NK-92 (cell line): ENCODE data around the gene CUBN.

Experiments used
- DNase-seq: peaks from one replicate; lab custom pipeline; 2025; ENCODE audit not compliant: unreplicated experiment; lab: John Stamatoyannopoulos, UW

Gene CUBN

DNA sequence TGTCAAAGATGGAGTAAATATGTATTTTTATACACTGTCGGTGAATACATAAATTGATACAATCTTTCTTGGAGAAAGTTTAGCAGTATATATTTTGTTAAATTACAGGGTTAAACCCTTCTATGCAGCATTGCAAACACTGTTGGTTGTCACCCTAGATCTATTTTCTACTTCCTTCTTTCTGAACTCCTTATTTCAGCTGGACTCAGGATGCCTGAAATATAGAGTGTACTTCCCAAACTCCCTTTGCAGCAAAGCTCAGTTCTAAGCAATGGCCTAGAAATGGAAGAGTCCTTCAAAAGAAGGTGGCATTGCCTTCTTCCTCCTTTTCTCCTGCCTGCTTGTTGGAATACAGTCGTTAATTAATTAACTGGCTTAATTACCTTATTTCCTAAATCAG, 20.6 kb downstream of the CUBN start:
- no peak for DNase-seq

DNA sequence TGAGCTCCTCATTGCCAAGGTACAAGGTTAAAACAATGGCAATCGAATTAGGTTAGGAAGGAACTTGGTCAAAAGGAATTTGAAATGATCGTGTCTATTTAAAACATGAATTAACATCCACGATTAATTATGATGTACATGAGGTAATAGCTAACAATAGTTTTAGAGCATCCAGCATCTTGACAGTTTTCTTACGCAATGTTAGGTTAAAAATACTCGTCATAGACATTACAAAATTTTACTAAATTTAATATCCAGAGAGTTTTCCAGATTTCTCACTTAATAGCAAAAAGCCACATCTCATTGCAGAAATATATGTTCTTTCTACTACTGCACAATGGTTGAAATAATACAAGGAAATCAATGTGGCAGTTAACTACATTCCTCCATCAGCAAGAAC, 22.6 kb downstream of the CUBN start:
- no peak for DNase-seq

DNA sequence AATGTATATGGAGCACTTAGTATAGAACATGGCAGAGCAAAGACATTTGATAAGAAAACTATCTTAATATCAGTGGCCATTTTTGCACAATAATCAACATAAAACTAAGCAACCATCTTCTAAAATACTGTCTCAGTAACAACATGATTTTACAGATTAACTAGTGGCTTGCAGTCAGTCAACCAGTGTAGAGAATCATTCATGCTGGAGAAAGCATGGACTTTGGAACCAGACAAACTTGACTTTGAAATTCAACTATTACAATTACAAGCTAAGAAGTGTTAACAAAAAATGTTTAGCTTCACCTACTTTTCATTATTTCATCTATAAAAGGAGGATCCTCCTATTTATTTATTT, 27.7 kb downstream of the CUBN start:
- no peak for DNase-seq

DNA sequence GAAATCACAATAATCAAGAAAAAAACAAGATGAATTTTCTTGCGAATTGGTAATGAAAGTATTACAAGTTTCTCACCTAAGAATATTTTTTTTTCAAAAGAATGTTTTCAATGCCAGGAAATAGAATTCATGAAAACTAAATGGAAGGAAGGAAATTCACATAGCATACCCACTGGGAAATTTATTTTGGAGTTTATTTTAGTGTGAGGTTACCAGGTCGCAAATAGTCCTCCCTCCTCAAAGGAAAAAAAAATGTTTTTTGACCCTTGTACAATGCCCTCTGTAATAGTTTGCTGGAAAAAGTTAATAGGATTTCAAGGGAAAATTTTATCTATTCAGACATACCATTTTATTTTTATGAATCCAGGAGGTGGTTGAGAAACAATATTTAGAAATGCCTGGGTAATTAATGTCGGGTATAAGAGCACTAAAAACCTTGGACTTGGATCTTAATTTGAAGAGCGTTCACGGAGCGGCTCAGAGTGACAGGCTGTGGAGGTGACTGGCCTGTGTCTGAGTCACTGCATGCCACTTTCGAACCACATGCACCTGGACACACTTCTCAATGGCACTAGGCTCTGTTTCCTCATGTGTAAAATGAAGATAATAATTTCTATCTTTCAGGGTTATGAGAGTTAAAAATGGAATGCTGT, 28.2 kb downstream of the CUBN start:
- no peak for DNase-seq

DNA sequence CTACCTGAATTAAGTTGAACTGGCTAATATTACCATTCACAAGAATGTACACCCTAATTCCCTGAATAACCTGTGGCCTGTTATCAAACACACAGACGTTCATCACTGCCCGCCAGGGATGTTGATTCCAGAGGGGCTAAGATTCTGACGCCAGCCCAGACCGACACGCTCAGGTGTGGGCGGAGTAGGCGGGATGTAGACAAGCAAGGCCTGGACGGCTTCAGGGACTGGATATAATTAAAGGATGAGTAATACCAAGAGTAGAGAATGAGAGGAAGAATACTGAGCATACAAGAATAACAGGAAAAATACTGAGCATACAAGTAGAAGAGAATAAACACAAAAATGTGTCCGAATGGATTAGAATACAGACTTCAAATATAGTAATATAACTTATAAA, 29.0 kb downstream of the CUBN start:
- no peak for DNase-seq

DNA sequence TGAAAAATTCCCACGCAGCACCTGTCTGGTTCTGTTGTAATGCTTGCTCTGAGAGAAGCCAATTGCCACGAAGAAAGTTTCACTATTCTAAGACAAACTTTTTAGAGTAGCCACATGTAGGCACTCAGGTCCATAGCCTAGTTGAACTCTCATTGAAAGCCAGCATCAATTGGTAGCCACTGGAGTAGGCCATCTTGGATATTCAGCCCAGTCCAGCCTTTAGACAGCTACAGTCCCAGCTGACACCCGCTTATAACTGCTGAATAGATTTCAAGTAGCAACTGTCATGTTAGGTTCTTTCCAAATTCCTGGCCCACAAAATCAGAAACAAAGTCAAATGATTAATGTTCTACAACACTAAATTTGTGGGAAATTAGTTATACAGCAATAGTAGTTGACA, 31.6 kb downstream of the CUBN start:
- DNase-seq = no peak

DNA sequence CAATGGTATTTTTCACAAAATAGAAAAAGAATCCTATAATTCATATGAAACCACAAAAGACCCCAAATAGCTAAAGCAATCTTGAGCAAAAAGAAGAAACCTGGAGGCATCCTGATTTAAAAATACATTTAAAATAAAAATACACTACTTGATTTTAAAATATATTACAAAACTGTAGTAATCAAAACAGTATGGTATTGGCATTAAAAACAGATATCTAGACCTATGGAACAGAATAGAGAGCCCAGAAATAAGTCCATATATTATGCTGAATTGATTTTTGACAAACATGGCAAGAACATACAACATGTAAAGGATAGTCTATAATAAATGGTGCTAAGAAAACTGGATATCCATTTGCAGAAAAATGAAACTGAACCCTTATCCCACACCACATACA, 34.8 kb downstream of the CUBN start:
- DNase-seq = no peak

DNA sequence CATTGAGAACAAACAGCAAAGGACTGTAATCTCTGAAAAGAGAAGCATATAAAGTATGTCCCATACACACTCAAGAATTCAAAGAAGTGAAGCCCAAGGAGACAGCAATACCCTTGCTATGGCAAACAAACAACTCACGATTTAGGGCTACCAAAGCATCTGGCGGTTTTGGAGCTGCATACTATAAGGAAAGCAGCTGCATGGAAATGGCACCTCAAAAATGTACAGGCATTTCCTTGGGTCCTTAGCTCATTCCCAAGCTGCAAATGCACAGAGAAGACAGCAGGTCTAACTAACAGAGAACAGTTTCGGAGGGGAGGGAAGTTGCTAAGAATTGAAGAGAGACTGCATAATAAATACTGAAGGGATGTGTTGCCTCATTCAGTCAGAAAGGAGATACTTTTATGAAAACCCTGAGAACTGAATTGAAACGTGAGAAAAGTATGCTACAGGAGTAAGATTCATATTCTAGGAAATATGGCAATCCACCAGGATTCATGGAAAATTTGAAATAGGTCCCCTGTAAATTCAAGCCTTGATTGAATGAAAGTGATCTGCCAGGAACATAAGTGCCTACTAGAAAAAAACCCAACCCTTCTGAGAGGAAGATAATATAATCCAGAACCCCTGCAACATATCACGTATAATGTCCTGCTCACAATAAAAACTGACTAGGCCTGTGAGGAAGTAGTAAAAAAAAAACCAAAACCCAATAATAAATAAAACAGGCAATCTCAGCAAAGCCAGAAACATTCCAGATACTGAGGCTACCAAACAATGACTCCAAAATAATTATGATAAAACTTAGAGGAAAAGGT, 36.4 kb downstream of the CUBN start:
- no peak for DNase-seq

DNA sequence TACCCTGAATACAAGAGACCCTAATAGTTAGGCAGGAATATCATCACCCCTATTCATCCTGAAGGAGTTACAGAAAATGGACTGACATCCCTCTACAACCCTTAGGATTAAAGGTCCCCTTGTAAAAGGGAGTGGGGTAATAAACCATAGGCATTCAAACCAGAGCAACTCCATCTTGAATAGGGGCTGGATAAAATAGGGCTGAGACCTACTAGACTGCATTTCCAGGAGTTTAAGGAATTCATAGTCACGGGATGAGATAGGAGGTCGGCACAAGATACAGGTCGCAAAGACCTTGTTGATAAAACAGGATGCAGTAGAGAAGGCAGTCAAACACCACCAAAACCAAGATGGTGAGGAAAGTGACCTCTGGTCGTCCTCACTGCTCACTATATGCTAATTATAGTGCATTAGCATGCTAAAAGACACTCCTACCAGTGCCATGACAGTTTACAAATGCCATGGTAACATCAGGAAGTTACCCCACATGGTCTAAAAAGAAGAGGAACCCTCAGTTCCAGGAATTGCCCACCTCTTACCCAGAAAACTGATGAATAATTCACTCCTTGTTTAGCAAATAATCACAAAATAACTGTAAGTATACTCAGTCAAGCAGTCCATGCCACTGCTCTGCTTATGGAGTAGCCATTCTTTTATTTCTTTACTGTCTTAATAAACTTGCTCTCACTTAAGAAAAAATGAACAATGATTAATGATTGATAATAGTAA, 37.2 kb downstream of the CUBN start:
- no peak for DNase-seq

DNA sequence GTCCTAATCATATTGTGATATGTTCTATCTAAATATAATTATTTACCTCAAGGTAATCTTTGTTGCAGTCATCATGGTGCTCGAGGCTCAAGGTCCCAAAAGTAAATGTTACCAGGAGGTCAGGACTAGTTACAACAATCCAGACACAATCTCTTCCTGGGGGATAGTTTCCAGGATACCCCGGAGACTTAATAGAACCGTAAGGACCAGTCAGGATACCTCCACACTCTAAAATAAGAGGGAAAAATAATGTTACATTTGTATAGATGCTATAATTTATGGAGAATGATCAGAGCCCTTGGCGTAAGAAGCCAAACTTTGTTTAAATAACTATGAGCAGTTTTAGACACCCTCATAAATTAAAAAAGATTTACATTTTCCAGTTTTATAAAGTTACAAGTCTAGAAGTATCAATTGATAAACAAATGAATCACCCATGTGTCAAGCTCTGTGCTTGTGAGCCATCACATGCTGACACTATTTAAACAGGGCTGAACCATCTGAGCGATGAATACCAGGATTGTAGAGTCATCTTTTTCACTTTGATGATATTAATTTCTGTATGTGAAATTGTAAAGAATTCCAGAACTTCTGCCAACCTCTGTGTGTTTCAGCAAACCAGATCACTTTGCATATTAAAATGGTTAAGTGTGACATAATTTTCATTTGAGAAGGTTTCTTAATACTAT, 41.3 kb downstream of the CUBN start:
- DNase-seq = no peak

DNA sequence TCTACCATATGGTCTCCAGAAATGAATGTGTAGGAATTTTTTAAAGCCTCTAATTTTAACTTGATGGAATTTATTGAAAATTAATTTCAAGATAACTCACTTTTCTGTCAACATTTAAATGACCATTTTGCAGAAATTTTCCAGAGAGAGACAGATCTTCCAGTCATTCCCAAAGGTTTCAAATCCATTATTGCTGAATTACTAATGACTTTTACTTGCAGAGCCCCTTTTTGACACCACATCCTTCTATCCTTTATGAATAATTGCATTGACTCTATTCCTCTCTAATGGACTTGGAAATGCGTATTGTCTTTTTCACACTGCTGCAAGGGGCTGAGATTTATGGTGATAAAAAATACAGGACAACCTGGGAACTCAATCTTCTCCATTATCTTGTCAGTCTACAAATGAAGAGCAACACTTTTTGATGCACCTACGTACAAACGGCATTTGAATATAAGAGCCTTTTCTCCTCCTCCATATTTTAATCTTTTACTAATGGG, 42.7 kb downstream of the CUBN start:
- no peak for DNase-seq

DNA sequence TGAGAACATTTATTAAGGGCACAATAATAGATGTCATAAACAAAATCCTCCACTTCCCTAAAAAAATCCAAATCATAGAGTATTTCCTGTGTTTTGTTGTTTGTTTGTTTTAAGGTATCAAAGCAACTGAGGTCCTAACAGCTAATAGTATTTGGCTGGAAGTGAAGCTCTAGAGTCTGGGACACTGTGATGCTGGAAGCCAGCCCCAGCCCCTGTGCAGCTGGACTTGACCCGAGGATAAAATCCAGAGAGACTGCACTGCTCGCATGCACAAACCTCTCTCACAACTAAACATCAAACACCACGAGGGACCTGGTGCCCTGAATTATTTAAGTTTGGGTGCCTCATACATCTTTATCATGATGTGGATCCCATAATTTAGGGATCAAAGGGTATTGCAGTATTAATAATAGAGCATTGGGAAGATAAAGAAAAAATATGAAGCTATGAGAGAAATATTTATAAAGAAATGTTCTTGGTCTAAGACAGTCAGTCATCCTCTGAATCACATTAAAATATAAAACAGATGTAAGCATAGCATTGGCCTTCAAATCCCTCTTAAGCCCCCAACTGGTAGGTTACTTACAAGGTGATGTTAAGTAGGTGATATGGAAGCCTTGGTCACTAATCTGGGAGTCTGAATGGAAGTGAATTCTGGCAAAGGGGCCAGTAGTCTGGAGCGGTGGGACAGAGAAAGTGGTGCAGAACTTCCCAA, 44.4 kb downstream of the CUBN start:
- no peak for DNase-seq

DNA sequence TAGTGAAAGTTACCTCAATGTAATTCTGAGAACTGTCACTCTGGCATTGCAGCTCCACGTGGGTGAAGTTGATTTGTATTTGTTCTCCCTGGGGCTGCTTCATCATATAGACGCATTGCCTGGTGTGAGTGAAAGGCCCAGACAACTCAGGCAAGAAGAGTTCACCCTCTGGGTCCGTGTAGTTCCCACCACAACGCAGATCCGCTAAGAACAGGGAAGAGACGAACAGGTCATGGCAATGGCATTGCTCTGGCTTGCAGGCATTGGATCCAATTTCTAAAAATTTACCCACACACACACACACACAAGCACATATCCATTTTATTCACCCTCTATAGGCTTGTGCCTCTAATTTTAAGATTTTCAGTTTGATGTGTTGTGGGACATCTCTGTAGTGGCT, 45.4 kb downstream of the CUBN start:
- DNase-seq = no peak

DNA sequence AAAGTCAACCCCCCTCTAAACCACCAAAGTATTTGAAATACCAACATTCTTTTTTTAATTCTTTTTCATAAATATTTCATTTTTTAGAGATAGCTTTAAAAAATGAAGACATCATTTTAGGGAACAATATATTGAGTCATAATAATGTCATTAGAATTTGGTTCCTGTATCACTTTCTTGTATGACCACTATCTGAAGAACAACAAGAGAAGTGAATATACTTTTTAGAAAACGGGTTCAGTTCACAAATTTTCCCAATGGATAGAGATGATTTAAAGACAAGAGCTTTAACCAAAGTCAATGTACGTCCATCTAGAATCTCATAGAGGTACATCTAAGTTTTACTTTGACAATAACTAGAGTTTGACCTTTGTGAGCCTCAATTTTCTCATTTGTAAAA, 48.2 kb downstream of the CUBN start:
- no peak for DNase-seq

DNA sequence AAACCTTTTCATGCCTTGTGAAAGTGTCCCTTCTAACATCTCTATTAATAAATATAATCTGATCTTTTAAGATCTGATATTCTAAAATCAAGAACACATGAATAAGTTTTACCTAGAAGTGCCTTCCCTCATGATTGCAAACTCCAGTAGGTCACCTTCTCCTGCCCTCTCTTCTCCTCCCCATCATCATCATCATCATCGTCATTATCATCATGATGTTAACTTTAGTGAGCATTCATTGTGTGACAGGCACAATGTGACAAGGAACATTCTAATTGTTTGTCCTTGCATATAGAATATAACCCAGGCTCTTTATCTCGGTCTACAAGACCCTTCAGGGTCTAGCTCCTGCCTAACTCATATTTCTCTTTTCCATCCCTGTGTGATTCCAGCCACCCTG, 51.7 kb downstream of the CUBN start:
- no peak for DNase-seq

DNA sequence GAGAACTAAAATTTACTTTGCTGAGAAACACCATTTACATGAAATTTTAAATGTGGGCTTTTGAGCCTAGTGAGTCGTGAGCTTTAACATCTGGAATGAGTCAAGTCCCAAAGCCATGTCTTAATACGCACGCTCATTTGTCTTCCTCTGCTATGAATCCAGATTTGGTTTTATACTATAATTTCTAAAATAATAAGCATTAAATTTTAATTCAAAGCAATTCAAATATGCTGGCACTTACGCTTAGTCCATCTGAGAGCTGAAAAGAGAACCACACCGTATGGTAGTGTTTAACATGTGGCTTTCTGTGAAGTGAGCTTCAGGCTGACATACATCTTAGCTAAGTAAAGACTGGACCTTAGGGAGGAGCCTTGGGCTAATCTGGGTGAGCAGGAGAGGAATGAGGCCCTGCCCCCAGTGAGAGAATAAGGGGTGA, 52.2 kb downstream of the CUBN start:
- DNase-seq = no peak

DNA sequence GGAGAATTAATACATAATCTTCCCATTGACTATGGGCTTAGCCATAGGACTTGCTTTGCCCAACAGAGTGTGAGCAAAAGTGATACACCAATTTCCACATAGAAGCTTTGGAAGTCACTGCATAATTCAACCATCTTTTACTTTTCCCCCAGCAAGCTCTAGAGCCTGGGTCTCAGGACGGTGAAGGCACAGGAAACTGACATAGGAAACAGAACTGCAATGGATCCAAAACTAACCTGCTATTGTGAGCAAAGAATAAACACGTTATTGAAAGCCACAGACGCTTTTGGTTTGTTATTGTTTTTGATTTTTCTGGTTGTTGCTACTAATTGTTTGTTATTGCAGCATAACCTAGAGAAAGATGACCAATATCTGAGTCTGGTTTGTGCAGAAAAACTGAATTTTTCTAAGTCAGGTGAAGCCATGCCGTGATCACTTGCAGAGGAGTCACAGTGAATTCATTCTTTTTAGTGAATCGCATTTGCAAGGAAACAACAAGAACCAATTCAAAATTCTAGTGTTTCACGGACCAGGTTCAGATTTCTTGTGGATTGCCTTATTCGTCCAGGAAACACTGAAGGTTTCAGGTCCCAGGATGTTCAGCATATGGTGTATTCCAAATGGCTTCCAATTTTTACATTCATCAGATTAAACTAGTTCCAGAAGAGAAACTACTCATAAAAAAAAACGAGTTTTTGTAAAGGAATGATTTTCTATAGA, 52.8 kb downstream of the CUBN start:
- DNase-seq = no peak

DNA sequence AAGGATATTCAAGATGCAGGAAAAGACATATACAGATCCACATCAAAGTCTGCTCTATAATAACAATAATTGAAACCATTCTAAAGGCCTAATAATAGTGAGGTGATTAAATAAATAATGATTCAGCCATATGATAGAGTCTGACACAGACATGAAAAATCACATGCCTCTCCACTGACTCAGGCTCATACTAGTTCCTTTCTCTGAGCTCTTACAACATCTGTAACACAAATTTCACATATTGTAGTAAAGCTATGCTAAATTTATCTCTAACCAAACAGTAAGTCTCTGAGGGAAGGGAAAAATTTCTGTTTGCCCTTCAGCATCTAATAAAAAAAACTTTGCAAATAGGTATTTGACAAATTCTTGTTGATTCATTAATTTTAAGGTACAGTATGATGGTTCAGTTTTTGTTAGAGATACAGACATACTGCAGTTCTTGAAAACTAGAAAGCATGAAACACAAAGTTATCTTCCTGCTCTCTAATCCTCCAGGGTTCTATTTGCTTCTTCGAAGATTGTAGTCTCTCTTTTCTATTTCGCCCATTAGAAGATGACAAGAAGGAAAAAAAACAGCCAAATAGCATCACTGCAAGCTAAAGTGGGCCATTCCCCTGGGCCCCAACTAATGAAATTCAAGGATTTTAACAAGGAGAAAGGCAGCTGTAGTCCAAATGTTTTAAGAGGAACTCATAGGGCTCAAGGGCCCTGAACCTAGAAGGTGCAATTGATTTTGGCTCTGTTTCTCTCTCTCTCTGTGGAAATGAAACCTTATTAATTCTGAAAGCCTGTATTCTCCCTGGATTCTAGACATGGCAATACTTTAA, 53.9 kb downstream of the CUBN start:
- no peak for DNase-seq

DNA sequence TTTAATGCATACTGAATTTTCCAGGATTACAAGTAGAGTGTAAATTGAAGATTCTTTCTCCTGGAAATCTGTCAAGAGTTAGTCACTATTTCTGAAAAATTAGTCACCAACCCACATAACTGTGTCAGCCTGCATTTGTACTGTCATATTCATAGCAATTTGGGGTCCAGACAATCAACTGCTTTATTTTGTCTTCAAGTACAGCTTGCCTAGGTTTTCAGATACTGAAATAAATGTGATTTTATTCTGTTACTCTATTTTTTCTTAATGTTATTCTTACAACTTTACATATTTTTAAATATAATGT, 55.1 kb downstream of the CUBN start:
- no peak for DNase-seq
